HepG2 (cell line): ENCODE results near the gene WSCD2. TPM values are rescaled to one million over a fixed set of nuclear protein-coding genes. Genes with fewer than 3 reads are reported as not detected.

Experiments
- ATAC-seq: fragments of 200-7000 bp; cut with Tn5 transposase; 3 replicates; pipeline ENCODE4 v1.9.1; 2020; ENCODE audit warnings: mild to moderate bottlenecking, moderate library complexity
- BruUV-seq: library from RNA; stranded (reverse); fragments of 400-500 nt; replicated peaks from 2 replicates; lab custom pipeline; 2021; lab: Mats Ljungman, UMichigan
- CTCF ChIA-PET: fragments of 300-600 bp; formaldehyde crosslinking; extraction: SDS; loops from one replicate; lab custom pipeline; 2021; ENCODE audit warnings: low total read pairs, inconsistent platforms, low intra/inter-chr PET ratio; lab: Yijun Ruan, JAX
- POLR2A ChIA-PET: fragments of 350-600 bp; sonication (Branson Sonifier 250); formaldehyde crosslinking; loops from one replicate; lab custom pipeline; 2020; ENCODE audit warnings: antibody characterized with exemption, inconsistent platforms; lab: Yijun Ruan, JAX
- DNase-seq: peaks from one replicate; pipeline ENCODE4 v3.0.0-alpha.2; 2015; ENCODE audit warnings: low spot score
- FAIRE-seq: peaks from 3 replicates; lab custom pipeline; 2011; peaks lifted over from hg19 to GRCh38; lab: Jason Lieb, UNC
- H2AFZ ChIP-seq: one replicate; pipeline ENCODE4 v1.6.1; 2011; ENCODE audit warnings: low read length, inconsistent platforms
- H3K27ac ChIP-seq: fragments of 300-600 bp; 3 replicates; pipeline ENCODE4 v1.8.0; 2011; ENCODE audit warnings: mixed run types, mild to moderate bottlenecking, mixed read lengths, low read length, inconsistent platforms; ENCODE audit not compliant: insufficient read depth; ENCODE audit errors: extremely low read length
- H3K27me3 ChIP-seq, 2 experiments: fragments of 200-600 bp in 1 of 2; 2 replicates in 1 of 2; 3 replicates in 1 of 2; pipeline versions ENCODE4 v1.6.0 to v1.8.0; 2011; ENCODE audit warnings: low read length in 2 of 2, mild to moderate bottlenecking in 2 of 2, moderate library complexity in 2 of 2, inconsistent platforms in 1 of 2; ENCODE audit not compliant: insufficient read depth in 2 of 2, control insufficient read depth in 1 of 2
- H3K36me3 ChIP-seq, 2 experiments: fragments of 200-600 bp in 1 of 2; replicated peaks in 1 of 2; 2 replicates in 1 of 2; 3 replicates in 1 of 2; pipeline versions ENCODE4 v1.5.1 to v1.8.0; 2011; ENCODE audit warnings: low read length in 2 of 2, inconsistent platforms in 1 of 2; ENCODE audit not compliant: insufficient read depth in 2 of 2, control insufficient read depth in 1 of 2
- H3K4me1 ChIP-seq: 2 replicates; pipeline ENCODE4 v1.5.1; 2012; ENCODE audit warnings: low read length, inconsistent platforms; ENCODE audit not compliant: insufficient read depth
- H3K4me2 ChIP-seq: 2 replicates; pipeline ENCODE4 v1.6.0; 2011; ENCODE audit warnings: low read depth, low read length, inconsistent platforms
- H3K4me3 ChIP-seq, 3 experiments: fragments of 200-600 bp in 1 of 3; sonication (generic), shearing (Covaris generic) in 1 of 3; replicated peaks in 1 of 3; 2 replicates each; pipeline ENCODE4 v1.5.1; 2011 to 2016; ENCODE audit warnings: low read length in 3 of 3, inconsistent platforms in 2 of 3, low read depth in 2 of 3, mild to moderate bottlenecking in 2 of 3, control low read depth in 1 of 3, mixed read lengths in 1 of 3; ENCODE audit not compliant: insufficient read depth in 1 of 3
- H3K79me2 ChIP-seq: one replicate; pipeline ENCODE4 v1.6.1; 2011; ENCODE audit warnings: low read length, inconsistent platforms; ENCODE audit not compliant: insufficient read depth
- H3K9ac ChIP-seq: 2 replicates; pipeline ENCODE4 v1.6.0; 2011; ENCODE audit warnings: mild to moderate bottlenecking, low read depth, low read length, inconsistent platforms; ENCODE audit not compliant: insufficient read depth
- H3K9me3 ChIP-seq: 2 replicates; pipeline ENCODE4 v1.5.1; 2012; ENCODE audit warnings: mild to moderate bottlenecking, low read length
- H4K20me1 ChIP-seq: 2 replicates; pipeline ENCODE4 v1.6.0; 2011; ENCODE audit warnings: inconsistent platforms, mild to moderate bottlenecking, low read length, moderate library complexity; ENCODE audit not compliant: insufficient read depth
- CHD2 ChIP-seq: IDR thresholded peaks from 2 replicates; pipeline ENCODE4 v1.6.1; 2011; ENCODE audit warnings: low read depth, low read length, improper control_type of control experiment
- FOXA1 ChIP-seq, 2 experiments: fragments of 450-650 bp in 1 of 2; sonication (generic) in 1 of 2; formaldehyde crosslinking in 1 of 2; IDR thresholded peaks; 2 replicates each; pipeline versions ENCODE4 v1.4.0 to v1.6.1; 2016 to 2020; ENCODE audit warnings: missing genetic modification reagents in 1 of 2
- SMC3 ChIP-seq: IDR thresholded peaks from 2 replicates; pipeline ENCODE4 v1.6.1; 2011; ENCODE audit warnings: low read length, improper control_type of control experiment
- ZNF407 ChIP-seq: sonication (generic); formaldehyde crosslinking; IDR thresholded peaks from one replicate; pipeline ENCODE4 v1.5.1; 2020; ENCODE audit warnings: mild to moderate bottlenecking, missing genetic modification reagents; ENCODE audit errors: not compliant biosample characterization
- ZNF496 ChIP-seq: sonication (generic); formaldehyde crosslinking; IDR thresholded peaks from 2 replicates; pipeline ENCODE4 v1.8.1; 2023; ENCODE audit warnings: mild to moderate bottlenecking, moderate library complexity, missing genetic modification reagents; ENCODE audit not compliant: insufficient replicate concordance
- ZNF629 ChIP-seq: sonication (generic); formaldehyde crosslinking; conservative IDR thresholded peaks from 2 replicates; pipeline ENCODE4 v1.5.0; 2020; ENCODE audit warnings: missing genetic modification reagents
- ZNF792 ChIP-seq: IDR thresholded peaks from 2 replicates; pipeline ENCODE4 v1.6.1; 2016
- WGBS: methylation state at CpG from one replicate; pipeline ENCODE4 v1.1.6; 2017; ENCODE audit warnings: low lambda C conversion rate; 5-methylcytosine and 5-hydroxymethylcytosine counted together
- in situ Hi-C: cut with HindIII; loops from 2 replicates; pipeline ENCODE4 v1.10.0; 2017; ENCODE audit warnings: low pct_unique_long_range_greater_than_20kb; ENCODE audit not compliant: extremely low pct_ligation_motif_present
- intact Hi-C: fragments of 100-400 bp; cut with micrococcal nuclease; formaldehyde crosslinking; loops from one replicate; pipeline ENCODE4 v1.10.0; 2022; ENCODE audit not compliant: unreplicated experiment
- polyA plus RNA-seq, 8 experiments: library from polyadenylated mRNA; depleted of rRNA in 3 of 8; stranded (reverse) in 7 of 8; unstranded in 1 of 8; fragments of >200 nt; fragmentation: Illumina TruSeq in 4 of 8; extraction: Trizol in 4 of 8; gene quantifications; 2 replicates each; pipeline versions ENCODE4 v1.2.1 to v1.2.3, GENCODE V29; 2011 to 2016; ENCODE audit warnings: low read depth in 4 of 8, missing spikeins in 1 of 8, mixed read lengths in 1 of 8; ENCODE audit not compliant: insufficient read depth in 1 of 8
- total RNA-seq, 5 experiments: library from RNA; depleted of rRNA; stranded (reverse); fragments of >200 nt; fragmentation: Illumina TruSeq; extraction: Trizol; gene quantifications; 2 replicates each; pipeline ENCODE4 v1.2.3, GENCODE V29; 2016; ENCODE audit warnings: low read depth in 1 of 5
- TF ChIP-seq, protein P1 (sequence below): sonication (generic); formaldehyde crosslinking; IDR thresholded peaks from 2 replicates; pipeline ENCODE4 v1.5.0; 2020; ENCODE audit warnings: mild to moderate bottlenecking, missing genetic modification reagents

The WSCD2 gene
- total and polyA plus RNA-seq, 2 of the 13 experiments (the other 11 are each of a cell fraction or from before 2014, with no cell fraction given): not detected

- no peak overlapping the region for H3K9ac ChIP-seq
- no TSS peak for BruUV-seq
- TF ChIP-seq ZNF629 (CRISPR knock-in tag) (0 out of 2 replicates have a peak, but pooled peaks have one; percentile 12), CHD2 (no peak)
- TF ChIP-seq, all 625 proteins: peak for 1
- H4K20me1 ChIP-seq: no peaks in the 10 kb centered on the region
- H3K36me3 ChIP-seq: no peaks in the 10 kb centered on the region
- no peaks in the 10 kb centered on the region for H3K79me2 ChIP-seq
- H2AFZ ChIP-seq: no peak overlapping the region
- H3K4me2 ChIP-seq: no peak overlapping the region
- CTCF ChIA-PET: no interaction called here
- ATAC-seq (no peak), DNase-seq (no peak), FAIRE-seq (no peak)
- H3K4me3 ChIP-seq: no peak overlapping the region
- in situ Hi-C loops (no loop called here), intact Hi-C loops (no loop called here)
- no peaks in the 10 kb centered on the region for H3K4me1 ChIP-seq
- H3K27me3 ChIP-seq: no peaks in the 10 kb centered on the region
- H3K9me3 ChIP-seq: no peaks in the 10 kb centered on the region
- H3K27ac ChIP-seq: no peak overlapping the region
- 0% methylated on average over 6 of the region's 6 CpGs for WGBS
- POLR2A ChIA-PET: no interaction called here
Measured at GRCh38 chr12:108173892-108174291, 44.8 kb downstream of the WSCD2 start.

DNA sequence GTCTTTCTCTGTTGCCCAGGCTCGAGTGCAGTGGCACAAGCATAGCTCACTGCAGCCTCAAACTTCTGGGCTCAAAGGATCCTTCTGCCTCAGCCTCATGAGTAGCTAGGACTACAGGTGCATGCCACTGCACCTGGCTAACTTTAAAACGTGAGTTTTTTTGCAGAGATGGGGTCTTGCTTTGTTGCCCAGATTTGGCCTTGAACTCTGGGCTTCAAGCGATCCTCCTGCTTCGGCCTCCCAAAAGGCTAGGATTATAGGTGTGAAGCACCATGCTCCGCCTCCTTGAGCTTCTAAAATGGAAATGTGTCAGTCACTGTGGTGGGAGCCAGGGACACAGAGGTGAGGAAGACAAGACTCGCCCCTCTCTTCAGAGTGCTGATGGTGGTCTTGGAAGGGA, 45.6 kb downstream of the WSCD2 start:
- 9% methylated on average over 6 of the region's 6 CpGs for WGBS
- ATAC-seq (no peak), DNase-seq (no peak), FAIRE-seq (no peak)
- H3K27me3 ChIP-seq: no peaks in the 10 kb centered on the region
- no peaks in the 10 kb centered on the region for H3K9me3 ChIP-seq
- no peak overlapping the region for H3K4me2 ChIP-seq
- no TSS peak for BruUV-seq
- no peaks in the 10 kb centered on the region for H4K20me1 ChIP-seq
- no peaks in the 10 kb centered on the region for H3K79me2 ChIP-seq
- H3K9ac ChIP-seq: no peak overlapping the region
- H3K27ac ChIP-seq: no peak overlapping the region
- intact Hi-C loops: no loop called here
- ChIA-PET POLR2A (no interaction called here), CTCF (no interaction called here)
- no peak overlapping the region for H2AFZ ChIP-seq
- no peak overlapping the region for H3K4me3 ChIP-seq
- no peaks in the 10 kb centered on the region for H3K4me1 ChIP-seq
- no peaks in the 10 kb centered on the region for H3K36me3 ChIP-seq
- in situ Hi-C loops: loop anchor here (25.0 kb wide), 1 partner anchor 187 kb away; no protein-coding TSS in a partner anchor
- TF ChIP-seq ZNF496 (CRISPR knock-in tag) (no peak), FOXA1 (IDR thresholded peaks at IDR 0.05) (no peak), FOXA1 (CRISPR knock-in tag; IDR thresholded peaks at IDR 0.05) (no peak), ZNF792 (CRISPR knock-in tag) (no peak), ZNF407 (no peak), SMC3 (no peak)
- TF ChIP-seq, protein P1, sequence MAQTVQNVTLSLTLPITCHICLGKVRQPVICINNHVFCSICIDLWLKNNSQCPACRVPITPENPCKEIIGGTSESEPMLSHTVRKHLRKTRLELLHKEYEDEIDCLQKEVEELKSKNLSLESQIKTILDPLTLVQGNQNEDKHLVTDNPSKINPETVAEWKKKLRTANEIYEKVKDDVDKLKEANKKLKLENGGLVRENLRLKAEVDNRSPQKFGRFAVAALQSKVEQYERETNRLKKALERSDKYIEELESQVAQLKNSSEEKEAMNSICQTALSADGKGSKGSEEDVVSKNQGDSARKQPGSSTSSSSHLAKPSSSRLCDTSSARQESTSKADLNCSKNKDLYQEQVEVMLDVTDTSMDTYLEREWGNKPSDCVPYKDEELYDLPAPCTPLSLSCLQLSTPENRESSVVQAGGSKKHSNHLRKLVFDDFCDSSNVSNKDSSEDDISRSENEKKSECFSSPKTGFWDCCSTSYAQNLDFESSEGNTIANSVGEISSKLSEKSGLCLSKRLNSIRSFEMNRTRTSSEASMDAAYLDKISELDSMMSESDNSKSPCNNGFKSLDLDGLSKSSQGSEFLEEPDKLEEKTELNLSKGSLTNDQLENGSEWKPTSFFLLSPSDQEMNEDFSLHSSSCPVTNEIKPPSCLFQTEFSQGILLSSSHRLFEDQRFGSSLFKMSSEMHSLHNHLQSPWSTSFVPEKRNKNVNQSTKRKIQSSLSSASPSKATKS: no peak
